OCI-LY1 (cell line): ENCODE data around the gene TSPAN5.

Experiments used
- H2AFZ ChIP-seq: fragments of 200-600 bp; sonication (generic), shearing (Covaris generic); 2 replicates; pipeline ENCODE4 v1.6.0; 2014; ENCODE audit warnings: antibody characterized with exemption, mild to moderate bottlenecking, low read length
- H3F3A ChIP-seq: fragments of 200-600 bp; sonication (generic), shearing (Covaris generic); 2 replicates; pipeline ENCODE4 v1.6.0; 2014; ENCODE audit warnings: mild to moderate bottlenecking, antibody characterized with exemption, low read length, moderate library complexity; ENCODE audit not compliant: insufficient read depth
- H3K27ac ChIP-seq: fragments of 200-600 bp; sonication (generic); 2 replicates; pipeline ENCODE4 v1.5.1; 2014; ENCODE audit warnings: low read length, mixed run types, mild to moderate bottlenecking, low read depth; ENCODE audit not compliant: poor library complexity, severe bottlenecking
- H3K27me3 ChIP-seq: fragments of 200-600 bp; sonication (generic); 2 replicates; pipeline ENCODE4 v1.6.0; 2014; ENCODE audit warnings: antibody characterized with exemption, mild to moderate bottlenecking, low read length, moderate library complexity; ENCODE audit not compliant: insufficient read depth
- H3K36me3 ChIP-seq: fragments of 200-600 bp; sonication (generic); 2 replicates; pipeline ENCODE4 v1.6.1; 2014; ENCODE audit warnings: mild to moderate bottlenecking, antibody characterized with exemption, low read length, moderate library complexity, mixed read lengths; ENCODE audit not compliant: insufficient read depth
- H3K4me1 ChIP-seq: fragments of 200-600 bp; sonication (generic); 2 replicates; pipeline ENCODE4 v1.5.1; 2014; ENCODE audit warnings: mild to moderate bottlenecking, low read length, moderate library complexity; ENCODE audit not compliant: insufficient read depth, severe bottlenecking
- H3K4me2 ChIP-seq: fragments of 200-600 bp; sonication (generic), shearing (Covaris generic); 2 replicates; pipeline ENCODE4 v1.6.1; 2014; ENCODE audit warnings: low read length
- H3K4me3 ChIP-seq: fragments of 200-600 bp; sonication (generic); 2 replicates; pipeline ENCODE4 v1.5.1; 2014; ENCODE audit warnings: low read length, low read depth, mild to moderate bottlenecking, mixed read lengths; ENCODE audit not compliant: poor library complexity, severe bottlenecking
- H3K79me2 ChIP-seq: fragments of 200-600 bp; shearing (Covaris generic); 2 replicates; pipeline ENCODE4 v1.6.1; 2016; ENCODE audit warnings: mixed run types, low read length, mixed read lengths; ENCODE audit not compliant: insufficient read depth
- H3K9ac ChIP-seq: fragments of 200-600 bp; sonication (generic), shearing (Covaris generic); 2 replicates; pipeline ENCODE4 v1.6.1; 2014; ENCODE audit warnings: mild to moderate bottlenecking, low read length, mixed read lengths
- H3K9me2 ChIP-seq: fragments of 200-600 bp; sonication (generic), shearing (Covaris generic); 2 replicates; pipeline ENCODE4 v1.6.1; 2014; ENCODE audit warnings: low read depth, mild to moderate bottlenecking, low read length, mixed read lengths
- H3K9me3 ChIP-seq: fragments of 200-600 bp; shearing (Covaris generic); 2 replicates; pipeline ENCODE4 v1.6.1; 2014; ENCODE audit warnings: low read length, mixed read lengths
- H4K20me1 ChIP-seq: fragments of 200-600 bp; sonication (generic), shearing (Covaris generic); 2 replicates; pipeline ENCODE4 v1.6.0; 2016; ENCODE audit warnings: mild to moderate bottlenecking, low read length; ENCODE audit not compliant: insufficient read depth
- EZH2 ChIP-seq: fragments of 200-600 bp; sonication (generic), shearing (Covaris generic); IDR thresholded peaks from 2 replicates; pipeline ENCODE4 v1.8.0; 2017; ENCODE audit warnings: borderline replicate concordance, mixed run types, mild to moderate bottlenecking, antibody characterized with exemption, low read length, moderate library complexity, mixed read lengths
- TF ChIP-seq, protein P1 (sequence below): fragments of 200-600 bp; sonication (generic), shearing (Covaris generic); IDR thresholded peaks from 2 replicates; pipeline ENCODE4 v1.5.1; 2017; ENCODE audit warnings: mild to moderate bottlenecking, antibody characterized with exemption, low read length, moderate library complexity, mixed read lengths

The TSPAN5 gene

DNA sequence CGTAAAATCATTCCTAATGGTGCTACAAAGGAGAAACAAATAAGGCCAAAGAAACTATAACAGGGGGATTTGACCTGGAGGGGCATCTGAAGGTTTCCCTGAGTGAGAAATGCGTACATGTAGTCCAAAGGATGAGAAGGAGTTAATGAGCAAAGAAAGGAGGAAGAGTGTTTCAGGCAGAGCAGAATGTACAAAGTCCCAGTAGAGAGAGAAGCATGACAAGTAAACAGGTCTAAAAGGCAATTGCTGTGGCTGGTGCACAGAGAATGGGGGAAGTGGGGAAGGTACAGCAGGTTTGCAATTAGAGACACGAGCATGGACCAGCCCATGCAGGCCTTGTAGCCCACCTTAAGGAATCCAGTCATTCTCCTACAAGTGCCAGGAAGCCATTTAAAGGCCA lies 145.5 kb downstream of the TSPAN5 start:
- no peak overlapping the region for H2AFZ ChIP-seq
- H3K9me3 ChIP-seq: no peaks in the 10 kb centered on the region
- no peaks in the 10 kb centered on the region for H3K9me2 ChIP-seq
- H3F3A ChIP-seq: no peaks in the 10 kb centered on the region
- H3K79me2 ChIP-seq: no peaks in the 10 kb centered on the region
- no peaks in the 10 kb centered on the region for H3K4me1 ChIP-seq
- TF ChIP-seq, protein P1, sequence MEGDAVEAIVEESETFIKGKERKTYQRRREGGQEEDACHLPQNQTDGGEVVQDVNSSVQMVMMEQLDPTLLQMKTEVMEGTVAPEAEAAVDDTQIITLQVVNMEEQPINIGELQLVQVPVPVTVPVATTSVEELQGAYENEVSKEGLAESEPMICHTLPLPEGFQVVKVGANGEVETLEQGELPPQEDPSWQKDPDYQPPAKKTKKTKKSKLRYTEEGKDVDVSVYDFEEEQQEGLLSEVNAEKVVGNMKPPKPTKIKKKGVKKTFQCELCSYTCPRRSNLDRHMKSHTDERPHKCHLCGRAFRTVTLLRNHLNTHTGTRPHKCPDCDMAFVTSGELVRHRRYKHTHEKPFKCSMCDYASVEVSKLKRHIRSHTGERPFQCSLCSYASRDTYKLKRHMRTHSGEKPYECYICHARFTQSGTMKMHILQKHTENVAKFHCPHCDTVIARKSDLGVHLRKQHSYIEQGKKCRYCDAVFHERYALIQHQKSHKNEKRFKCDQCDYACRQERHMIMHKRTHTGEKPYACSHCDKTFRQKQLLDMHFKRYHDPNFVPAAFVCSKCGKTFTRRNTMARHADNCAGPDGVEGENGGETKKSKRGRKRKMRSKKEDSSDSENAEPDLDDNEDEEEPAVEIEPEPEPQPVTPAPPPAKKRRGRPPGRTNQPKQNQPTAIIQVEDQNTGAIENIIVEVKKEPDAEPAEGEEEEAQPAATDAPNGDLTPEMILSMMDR: no peak
- no peak for TF ChIP-seq EZH2
- no peaks in the 10 kb centered on the region; the same call in 1 of the 2 replicates for H3K27me3 ChIP-seq
- H3K4me3 ChIP-seq: no peak overlapping the region
- H3K4me2 ChIP-seq: no peak overlapping the region
- H3K36me3 ChIP-seq: no peaks in the 10 kb centered on the region
- H3K27ac ChIP-seq: no peak overlapping the region
- H4K20me1 ChIP-seq: no peaks in the 10 kb centered on the region
- no peak overlapping the region for H3K9ac ChIP-seq

DNA sequence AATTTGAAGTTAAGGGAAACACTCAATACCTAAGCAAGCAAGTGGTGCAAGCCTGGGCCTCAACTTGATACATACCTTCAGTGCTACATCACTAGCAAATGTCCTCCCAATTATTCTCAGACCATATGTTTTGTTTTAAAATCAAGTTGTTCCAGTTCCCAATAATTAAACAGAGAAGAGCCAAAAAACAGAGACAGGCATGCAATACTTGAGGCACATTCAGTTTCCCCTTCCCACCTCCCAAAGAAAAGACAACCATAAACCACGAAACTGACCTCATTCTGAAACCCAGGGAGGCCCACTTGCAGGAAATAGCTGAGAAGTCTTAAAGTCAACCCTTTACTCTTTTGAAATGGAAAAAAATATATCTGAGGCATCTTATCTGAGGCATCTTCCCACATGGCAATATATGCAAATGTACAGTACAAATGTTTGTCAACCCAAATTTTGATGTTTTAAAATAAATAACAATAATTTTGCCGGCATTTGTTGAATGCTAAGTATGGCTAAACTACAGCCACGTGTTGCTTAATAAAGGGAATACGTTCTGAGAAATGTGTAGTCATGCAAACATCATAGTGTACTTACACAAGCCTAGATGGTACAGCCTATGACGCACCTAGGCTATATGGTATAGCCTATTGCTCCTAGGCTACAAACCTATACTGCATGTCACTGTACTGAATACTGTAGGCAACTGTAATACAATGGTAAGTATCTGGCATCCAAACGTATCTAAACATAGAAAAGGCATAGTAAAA lies 147.5 kb downstream of the TSPAN5 start:
- TF ChIP-seq, protein P1: no peak
- no peak for TF ChIP-seq EZH2
- no peak overlapping the region for H3K27ac ChIP-seq
- no peaks in the 10 kb centered on the region for H3F3A ChIP-seq
- no peaks in the 10 kb centered on the region for H3K9me2 ChIP-seq
- H3K36me3 ChIP-seq: no peaks in the 10 kb centered on the region
- H3K79me2 ChIP-seq: no peaks in the 10 kb centered on the region
- no peaks in the 10 kb centered on the region for H3K4me1 ChIP-seq
- 0 out of 2 replicates have a peak, but pooled peaks cover 4% of the 10 kb centered on the region for H3K27me3 ChIP-seq
- no peak overlapping the region for H3K4me2 ChIP-seq
- no peak overlapping the region for H3K9ac ChIP-seq
- H2AFZ ChIP-seq: no peak overlapping the region
- no peak overlapping the region for H3K4me3 ChIP-seq
- H3K9me3 ChIP-seq: no peaks in the 10 kb centered on the region
- H4K20me1 ChIP-seq: no peaks in the 10 kb centered on the region

DNA sequence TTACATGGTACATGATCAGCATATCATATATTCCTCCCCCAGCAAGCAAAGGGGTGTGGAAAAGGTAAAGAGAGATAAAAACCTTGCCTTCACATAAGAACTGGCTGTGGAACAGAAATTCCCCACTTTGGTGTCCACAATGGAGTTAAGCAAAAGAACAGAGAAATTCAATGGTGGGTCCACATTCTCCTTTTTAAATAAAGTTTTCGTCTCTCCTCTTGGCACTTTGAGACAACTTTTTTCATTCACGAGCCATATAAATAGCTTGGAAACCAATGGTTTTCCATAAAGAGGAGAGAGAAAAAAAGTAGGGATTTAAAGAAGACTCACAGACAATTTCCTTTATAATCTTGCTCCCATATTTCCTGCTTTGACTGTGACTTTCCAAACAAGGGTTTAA lies 148.1 kb downstream of the TSPAN5 start:
- 0 out of 2 replicates have a peak, but pooled peaks cover 4% of the 10 kb centered on the region for H3K27me3 ChIP-seq
- no peaks in the 10 kb centered on the region for H3K9me2 ChIP-seq
- no peaks in the 10 kb centered on the region for H3F3A ChIP-seq
- H3K9ac ChIP-seq: no peak overlapping the region
- H4K20me1 ChIP-seq: no peaks in the 10 kb centered on the region
- no peak overlapping the region for H3K4me2 ChIP-seq
- H2AFZ ChIP-seq: no peak overlapping the region
- H3K4me1 ChIP-seq: no peaks in the 10 kb centered on the region
- H3K27ac ChIP-seq: no peak overlapping the region
- no peaks in the 10 kb centered on the region for H3K9me3 ChIP-seq
- TF ChIP-seq EZH2: no peak
- TF ChIP-seq, protein P1: no peak
- H3K4me3 ChIP-seq: no peak overlapping the region
- no peaks in the 10 kb centered on the region for H3K36me3 ChIP-seq
- no peaks in the 10 kb centered on the region for H3K79me2 ChIP-seq
